ENCODE data around the gene HNRNPCL2.
"Not testable (repeated sequence)": the region's sequence is repeated elsewhere in the genome, so short reads cannot be mapped to it uniquely, and the experiment has no call there.

The HNRNPCL2 gene

GRCh38 chr1:13116754-13117153 is at the start of gene HNRNPCL2:
TSS of gene HNRNPCL2 (minus strand) at chr1:13116854. CDS start at chr1:13116400, 454 bp downstream.
- H3K4me3 ChIP-seq (ENCODE audit: low read depth, low read length); DNase-seq (ENCODE audit: low read depth): not testable (repeated sequence)

GRCh38 chr1:13165531-13165930 is 48.9 kb upstream of the HNRNPCL2 start, which contains the start of gene HNRNPCL4:
TSS of gene HNRNPCL4 (minus strand) at chr1:13165631. CDS start at chr1:13165467, 164 bp downstream.
- not testable (repeated sequence) for DNase-seq (ENCODE audit: low read depth); H3K4me3 ChIP-seq (ENCODE audit: low read depth, low read length)

- H3K4me3 ChIP-seq (ENCODE audit: low read depth, low read length); DNase-seq (ENCODE audit: low read depth): not testable (repeated sequence)
Measured at GRCh38 chr1:13155909-13156308, 39.3 kb upstream of the HNRNPCL2 start, which contains the start of gene PRAMEF26. TSS of gene PRAMEF26 (minus strand) at chr1:13156009. CDS start at chr1:13153095, 2,914 bp downstream.

DNA sequence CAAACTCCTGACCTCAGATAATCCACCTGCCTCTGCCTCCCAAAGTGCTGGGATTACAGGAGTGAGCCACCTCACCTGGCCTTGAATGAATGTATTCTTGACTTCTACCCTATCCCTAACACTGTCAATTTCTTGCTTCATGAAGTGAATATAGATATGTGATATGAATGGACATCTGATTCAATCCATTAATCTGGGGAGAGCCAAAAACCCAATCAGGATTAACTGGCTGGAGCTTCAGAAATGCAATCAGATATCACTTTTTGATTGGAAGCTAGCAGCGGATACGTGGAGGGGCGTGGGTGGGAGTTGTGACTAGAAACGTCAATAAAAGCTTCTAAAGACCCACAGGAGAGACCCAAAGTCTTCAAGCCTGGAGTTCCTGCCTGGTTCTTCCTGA is 46.2 kb downstream of the HNRNPCL2 start, which contains the start of gene PRAMEF25:
Gene PRAMEF25 (plus strand): TSS at position 301 of the 400 bp plus-strand sequence. CDS start 2,920 bp downstream, outside the sequence.
- DNase-seq (ENCODE audit: low read depth), result not testable (repeated sequence)

More for the DNA sequence above, 46.2 kb downstream of the HNRNPCL2 start, which contains the start of gene PRAMEF25:
- H3K4me3 ChIP-seq (ENCODE audit: low read depth, low read length), result not testable (repeated sequence)

Data from NB4 (cell line).